Body of pancreas (tissue), 4 donors: Measurements from ENCODE around the gene RTP2. TPM values are rescaled to one million over a fixed set of nuclear protein-coding genes. Genes with fewer than 3 reads are reported as not detected.

Source experiments
- ATAC-seq: fragments of 150-250 bp; one replicate; pipeline ENCODE4 v1.9.1; 2016
- DNase-seq, 4 donors: peaks; one replicate each; pipeline ENCODE4 v3.0.0-alpha.2; 2019
- H3K27ac ChIP-seq, 4 donors: fragments of 200-600 bp; sonication (generic); 1 replicate in 3 of 4; 2 replicates in 1 of 4; pipeline versions ENCODE4 v1.5.1 to v1.6.1; 2016 to 2019; ENCODE audit warnings: mild to moderate bottlenecking in 1 of 4, mixed read lengths in 1 of 4, moderate library complexity in 1 of 4
- H3K27me3 ChIP-seq, 2 donors: fragments of 200-600 bp; sonication (generic); one replicate each; pipeline ENCODE4 v1.6.0; 2016; ENCODE audit warnings: mild to moderate bottlenecking in 1 of 2
- H3K36me3 ChIP-seq, 2 donors: fragments of 200-600 bp; sonication (generic); replicated peaks in 1 of 2; 2 replicates each; pipeline ENCODE4 v1.5.1; 2016; ENCODE audit warnings: low read depth in 2 of 2; ENCODE audit not compliant: insufficient read depth in 1 of 2
- H3K4me1 ChIP-seq: fragments of 200-600 bp; sonication (generic); one replicate; pipeline ENCODE4 v1.6.0; 2016
- H3K4me3 ChIP-seq, 2 donors: fragments of 200-600 bp; sonication (generic); 1 replicate in 1 of 2; 2 replicates in 1 of 2; pipeline ENCODE4 v1.5.1; 2016 to 2019
- H3K9me3 ChIP-seq, 3 donors: fragments of 200-600 bp; sonication (generic); 1 replicate in 2 of 3; 2 replicates in 1 of 3; pipeline ENCODE4 v1.5.1; 2016
- POLR2A ChIP-seq, 3 donors: fragments of 450-650 bp; IDR thresholded peaks; one replicate each; pipeline ENCODE4 v1.6.1; 2016; ENCODE audit warnings: antibody characterized with exemption in 3 of 3, mild to moderate bottlenecking in 2 of 3
- WGBS, 2 donors: methylation state at CpG; one replicate each; pipeline ENCODE4 v1.1.5; 2017; 5-methylcytosine and 5-hydroxymethylcytosine counted together
- intact Hi-C: fragments of 100-400 bp; cut with DNase I; formaldehyde crosslinking; loops from one replicate; pipeline ENCODE4 v1.15.1; 2023
- total RNA-seq, 2 donors: library from RNA; depleted of rRNA; stranded (reverse); fragments of >200 nt; gene quantifications; one replicate each; pipeline ENCODE4 v1.1.0, GENCODE V29; 2016
- TF ChIP-seq, protein P1 (sequence below), 7 experiments: fragments of 450-650 bp in 4 of 7; fragments of 200-600 bp in 3 of 7; sonication (generic) in 3 of 7; IDR thresholded peaks; one replicate each; pipeline ENCODE4 v1.5.1; 2016 to 2019; ENCODE audit warnings: antibody characterized with exemption in 7 of 7

The RTP2 gene, protein sequence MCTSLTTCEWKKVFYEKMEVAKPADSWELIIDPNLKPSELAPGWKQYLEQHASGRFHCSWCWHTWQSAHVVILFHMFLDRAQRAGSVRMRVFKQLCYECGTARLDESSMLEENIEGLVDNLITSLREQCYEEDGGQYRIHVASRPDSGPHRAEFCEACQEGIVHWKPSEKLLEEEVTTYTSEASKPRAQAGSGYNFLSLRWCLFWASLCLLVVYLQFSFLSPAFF
- not detected for total RNA-seq

- Histone ChIP-seq H3K27ac (no peak within 1 kb of the TSS), H3K9me3 (no peaks in the 10 kb centered on the region), H3K27me3 (no peaks in the 10 kb centered on the region), H3K4me1 (no peaks in the 10 kb centered on the region), H3K4me3 (no peak within 1 kb of the TSS), H3K36me3 (no peaks in the 10 kb centered on the region)
- TF ChIP-seq, protein P1, sequence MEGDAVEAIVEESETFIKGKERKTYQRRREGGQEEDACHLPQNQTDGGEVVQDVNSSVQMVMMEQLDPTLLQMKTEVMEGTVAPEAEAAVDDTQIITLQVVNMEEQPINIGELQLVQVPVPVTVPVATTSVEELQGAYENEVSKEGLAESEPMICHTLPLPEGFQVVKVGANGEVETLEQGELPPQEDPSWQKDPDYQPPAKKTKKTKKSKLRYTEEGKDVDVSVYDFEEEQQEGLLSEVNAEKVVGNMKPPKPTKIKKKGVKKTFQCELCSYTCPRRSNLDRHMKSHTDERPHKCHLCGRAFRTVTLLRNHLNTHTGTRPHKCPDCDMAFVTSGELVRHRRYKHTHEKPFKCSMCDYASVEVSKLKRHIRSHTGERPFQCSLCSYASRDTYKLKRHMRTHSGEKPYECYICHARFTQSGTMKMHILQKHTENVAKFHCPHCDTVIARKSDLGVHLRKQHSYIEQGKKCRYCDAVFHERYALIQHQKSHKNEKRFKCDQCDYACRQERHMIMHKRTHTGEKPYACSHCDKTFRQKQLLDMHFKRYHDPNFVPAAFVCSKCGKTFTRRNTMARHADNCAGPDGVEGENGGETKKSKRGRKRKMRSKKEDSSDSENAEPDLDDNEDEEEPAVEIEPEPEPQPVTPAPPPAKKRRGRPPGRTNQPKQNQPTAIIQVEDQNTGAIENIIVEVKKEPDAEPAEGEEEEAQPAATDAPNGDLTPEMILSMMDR (IDR thresholded peaks at IDR 0.05): no peak
- no peak for TF ChIP-seq POLR2A (IDR thresholded peaks at IDR 0.05)
- intact Hi-C loops: no loop called here
- DNase-seq (no peak), ATAC-seq (peak; percentile 12)
- WGBS, 2 donors: 51 to 55% methylated on average over 4 of the region's 4 CpGs
Observed at GRCh38 chr3:187702507-187703033, at the start of gene RTP2. TSS of gene RTP2 (minus strand) at chr3:187702557. CDS start at chr3:187702128, 429 bp downstream.

- Histone ChIP-seq H3K9me3 (no peaks in the 10 kb centered on the region), H3K27me3 (no peaks in the 10 kb centered on the region), H3K4me1 (peaks cover 40% of the 10 kb centered on the region), H3K4me3 (no peak overlapping the region), H3K27ac (peak overlapping the region; percentile 71 to 99 (median 89)), H3K36me3 (no peaks in the 10 kb centered on the region)
- 11 to 14% methylated on average over 11 of the region's 11 CpGs for WGBS, 2 donors
- ATAC-seq (peak; percentile 26), DNase-seq (peak; percentile 28 to 65 (median 44))
- intact Hi-C loops: no loop called here
- no peak for TF ChIP-seq POLR2A (IDR thresholded peaks at IDR 0.05)
- TF ChIP-seq, protein P1 (IDR thresholded peaks at IDR 0.05): no peak
Observed at GRCh38 chr3:187750513-187751123, 48.3 kb upstream of the RTP2 start.

- Histone ChIP-seq H3K27me3 (no peaks in the 10 kb centered on the region), H3K4me3 (no peak overlapping the region), H3K36me3 (no peaks in the 10 kb centered on the region), H3K4me1 (peaks cover 40% of the 10 kb centered on the region), H3K9me3 (no peaks in the 10 kb centered on the region), H3K27ac (peak overlapping the region; percentile 71 to 99 (median 89))
- 9 to 11% methylated on average over 14 of the region's 14 CpGs for WGBS, 2 donors
- DNase-seq (peak; percentile 81 to 94 (median 90)), ATAC-seq (peak; percentile 77)
- TF ChIP-seq, protein P1 (IDR thresholded peaks at IDR 0.05): peak in 1 of 7 experiments; percentile 23
- TF ChIP-seq POLR2A (IDR thresholded peaks at IDR 0.05): peak; percentile 64 to 87 (median 86)
- intact Hi-C loops: no loop called here
Observed at GRCh38 chr3:187750006-187750512, 47.7 kb upstream of the RTP2 start.

DNA sequence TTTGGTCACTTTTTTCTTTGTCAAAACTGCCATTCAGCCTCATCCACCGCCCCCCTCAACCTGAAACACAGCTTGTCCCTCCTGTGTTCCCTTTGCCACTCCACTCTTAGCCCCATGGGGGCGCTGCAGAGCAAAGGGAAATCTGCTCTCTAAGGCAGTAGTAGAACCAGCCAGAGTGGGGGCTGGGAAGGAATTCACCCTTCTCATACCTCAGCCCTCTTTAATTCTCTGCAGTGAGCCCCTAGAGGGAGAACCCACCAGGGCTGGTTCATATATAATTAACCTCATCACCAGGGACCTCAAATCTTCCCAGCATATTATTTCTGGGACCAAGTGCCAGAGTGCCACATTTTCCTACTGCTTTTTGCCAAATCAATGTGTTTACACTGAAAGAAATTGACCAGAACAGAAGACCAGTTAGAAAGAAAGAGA is 45.7 kb upstream of the RTP2 start:
- DNase-seq (peak; percentile 91 to 96 (median 94)), ATAC-seq (peak; percentile 13)
- H3K9me3 ChIP-seq: no peaks in the 10 kb centered on the region
- no peaks in the 10 kb centered on the region for H3K36me3 ChIP-seq
- TF ChIP-seq, protein P1 (IDR thresholded peaks at IDR 0.05): peak; percentile 85 to 98 (median 96)
- no peak for TF ChIP-seq POLR2A (IDR thresholded peaks at IDR 0.05)
- peaks cover 40% of the 10 kb centered on the region for H3K4me1 ChIP-seq
- WGBS, 2 donors: 0% methylated on average over 2 of the region's 2 CpGs
- no peak overlapping the region for H3K4me3 ChIP-seq
- peak overlapping the region in 3 of 4 donors; percentile 79 to 99 (median 99) for H3K27ac ChIP-seq
- H3K27me3 ChIP-seq: no peaks in the 10 kb centered on the region
- intact Hi-C loops: no loop called here
